G401 (cell line): ENCODE measurements around the gene JPH4. TPM values are rescaled to one million over a fixed set of nuclear protein-coding genes. Genes with fewer than 3 reads are reported as not detected.

Source experiments
- DNase-seq: peaks from one replicate; pipeline ENCODE4 v3.0.0-alpha.2; 2015; ENCODE audit warnings: low spot score
- in situ Hi-C: cut with HindIII; loops from 2 replicates; pipeline ENCODE4 v1.10.0; 2016; ENCODE audit warnings: low sequenced_read_pairs, mixed read lengths
- total RNA-seq: library from RNA; depleted of rRNA; stranded (reverse); fragments of >200 nt; shearing (Covaris generic); gene quantifications from 2 replicates; pipeline ENCODE4 v1.2.3, GENCODE V29; 2014; rRNA removed

Gene JPH4
- not detected in 2 replicates for total RNA-seq

- DNase-seq = peak; percentile 94
- in situ Hi-C loops = no loop called here
Observed at GRCh38 chr14:23578560-23579310, at the start of gene JPH4. TSS of gene JPH4 (minus strand) at chr14:23578790. CDS start at chr14:23577453, 1,337 bp downstream.

GRCh38 chr14:23627961-23628360 is 49.4 kb upstream of the JPH4 start:
- DNase-seq = no peak
- in situ Hi-C loops = no loop called here

- DNase-seq = no peak
- in situ Hi-C loops = no loop called here
Observed at GRCh38 chr14:23626946-23627345, 48.4 kb upstream of the JPH4 start.

DNA sequence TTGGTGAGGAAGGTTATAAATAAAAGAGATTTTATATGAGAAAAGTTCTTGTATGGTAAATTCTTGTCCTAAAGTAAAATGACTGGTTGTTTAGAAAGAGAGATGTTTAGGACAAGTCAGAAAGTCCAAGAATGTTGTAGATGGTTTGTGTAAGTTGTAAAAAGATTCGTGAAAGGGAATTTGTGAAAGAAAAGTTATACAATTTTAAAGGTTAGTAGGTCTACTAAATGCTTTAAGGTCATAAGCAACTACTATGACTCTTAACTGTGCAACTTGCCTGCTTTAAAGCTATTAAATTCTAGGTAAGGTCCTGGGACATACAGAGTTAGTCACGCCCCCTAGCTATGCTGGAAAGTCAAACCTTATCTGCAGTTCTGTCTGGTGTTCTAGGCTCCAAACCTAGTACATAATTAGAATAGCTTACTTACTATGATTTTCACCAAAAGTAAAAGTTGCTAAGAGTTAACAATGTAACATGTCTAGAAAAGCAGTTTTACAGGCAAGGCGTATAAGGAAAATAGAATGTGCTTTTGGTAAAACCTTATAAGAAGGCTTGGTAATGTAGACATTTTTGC is 46.3 kb upstream of the JPH4 start:
- DNase-seq = no peak
- in situ Hi-C loops = no loop called here

- in situ Hi-C loops = no loop called here
- DNase-seq = no peak
Observed at GRCh38 chr14:23623962-23624361, 45.4 kb upstream of the JPH4 start.

- DNase-seq = no peak
- in situ Hi-C loops = no loop called here
Observed at GRCh38 chr14:23622990-23623389, 44.4 kb upstream of the JPH4 start.

- DNase-seq = no peak
- in situ Hi-C loops = no loop called here
Observed at GRCh38 chr14:23621932-23622730, 43.5 kb upstream of the JPH4 start.

DNA sequence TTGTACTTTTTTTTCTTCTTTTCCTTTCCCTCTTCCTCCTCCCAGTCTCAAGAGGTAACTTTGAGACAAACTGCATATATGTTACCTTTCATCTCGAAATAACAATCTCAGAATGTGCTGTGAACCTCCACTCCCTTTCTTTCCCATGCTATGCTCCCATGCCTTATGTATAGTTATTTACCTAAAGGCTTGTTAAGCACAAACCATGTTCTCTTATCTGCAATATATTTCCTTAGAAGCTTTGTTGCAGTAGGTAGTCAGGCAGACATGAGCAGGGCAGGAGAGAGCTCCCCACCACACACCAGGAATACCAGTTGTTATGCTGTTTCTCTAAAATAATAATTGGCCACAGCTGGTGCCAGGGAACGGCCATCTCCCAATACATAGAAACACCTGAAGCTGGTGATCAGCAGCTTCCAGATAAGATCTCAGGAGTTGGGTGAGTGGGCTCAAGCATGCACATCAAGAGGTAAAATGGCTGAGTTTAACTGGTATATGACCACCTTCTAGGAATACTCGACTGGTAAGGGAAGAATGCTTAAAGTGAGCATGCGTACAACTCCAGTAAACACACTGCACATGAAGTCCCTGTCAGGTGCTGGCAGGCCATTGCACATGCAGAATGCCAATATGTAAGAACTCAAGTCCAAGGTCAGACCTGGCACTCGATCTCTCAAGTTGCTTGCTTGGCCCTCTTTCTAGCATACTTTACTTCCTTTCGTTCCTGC is 42.8 kb upstream of the JPH4 start:
- DNase-seq = no peak
- in situ Hi-C loops = no loop called here

DNA sequence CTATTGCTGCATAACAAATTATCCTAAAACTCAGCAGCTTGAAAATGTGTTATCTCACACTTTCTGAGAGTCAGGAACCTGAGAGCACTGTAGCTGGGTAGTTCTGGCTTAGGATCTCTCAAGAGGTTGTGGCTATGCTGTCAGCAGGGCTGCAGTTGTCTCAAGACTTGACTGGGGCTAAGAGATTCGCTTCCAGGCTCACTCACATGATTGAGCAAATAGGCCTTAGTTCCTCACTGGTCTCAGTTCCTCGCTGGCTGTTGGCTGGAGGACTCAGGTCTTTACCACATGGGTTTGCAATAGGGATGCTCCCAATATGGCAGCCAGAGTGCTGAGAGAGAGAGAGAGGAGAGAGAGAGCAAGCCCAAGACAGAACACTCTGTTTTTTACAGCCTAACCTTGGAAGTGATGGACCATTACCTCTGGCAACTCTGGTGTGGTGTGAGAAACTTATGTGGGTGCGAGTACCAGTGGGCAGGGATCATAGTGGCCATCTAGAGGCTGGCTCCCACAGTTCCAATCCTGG is 41.6 kb upstream of the JPH4 start:
- no peak for DNase-seq
- in situ Hi-C loops = no loop called here

DNA sequence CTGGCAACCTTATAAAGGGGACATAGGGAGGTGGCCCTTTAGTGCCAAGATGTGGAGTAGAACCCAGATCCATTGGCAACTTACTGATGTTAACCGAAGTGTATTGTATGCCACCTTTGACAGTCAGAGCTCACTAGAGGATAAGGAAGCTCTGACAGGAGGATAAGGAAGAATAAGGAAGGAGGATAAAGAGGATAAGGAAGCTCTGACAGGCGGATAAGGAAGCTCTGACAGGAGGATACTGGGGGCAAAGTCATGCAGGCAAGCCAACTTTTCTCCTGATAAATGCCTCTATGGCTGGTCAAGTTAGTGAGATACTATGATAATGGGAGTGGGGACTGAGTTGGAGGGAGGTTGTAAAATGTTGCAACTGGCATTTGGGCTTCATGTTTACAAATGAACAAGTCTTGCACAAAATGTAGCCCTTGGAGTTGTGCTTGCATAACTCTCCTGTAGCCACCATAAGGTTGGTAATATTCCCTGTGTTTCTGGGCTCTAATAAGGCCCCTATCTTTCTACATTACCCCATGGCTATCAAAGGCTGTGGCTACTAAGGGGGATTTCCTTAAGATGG is 39.9 kb upstream of the JPH4 start:
- DNase-seq = no peak
- in situ Hi-C loops = no loop called here

- in situ Hi-C loops = no loop called here
- no peak for DNase-seq
Observed at GRCh38 chr14:23617539-23617938, 38.9 kb upstream of the JPH4 start.

DNA sequence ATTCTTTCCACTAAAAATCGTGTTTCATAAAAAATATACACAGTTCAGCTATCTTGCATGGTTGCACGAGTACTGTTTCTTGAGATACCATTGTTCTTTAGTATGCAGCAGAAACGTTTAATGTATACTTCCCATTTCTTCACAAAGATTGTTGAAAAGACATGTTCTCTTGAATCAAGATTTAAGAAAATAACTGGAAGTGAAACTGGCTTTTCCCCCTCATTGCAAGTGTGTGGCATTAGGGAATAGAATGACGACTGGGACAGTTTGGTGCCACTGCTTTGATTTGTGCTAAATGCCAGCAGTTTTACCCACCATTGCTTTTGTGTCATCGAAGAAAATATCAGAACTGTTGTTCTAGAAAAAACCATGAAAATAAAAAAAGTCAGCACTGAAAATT is 37.3 kb upstream of the JPH4 start:
- DNase-seq = no peak
- in situ Hi-C loops = no loop called here

- in situ Hi-C loops = no loop called here
- DNase-seq = no peak
Observed at GRCh38 chr14:23614395-23614828, 35.8 kb upstream of the JPH4 start.

DNA sequence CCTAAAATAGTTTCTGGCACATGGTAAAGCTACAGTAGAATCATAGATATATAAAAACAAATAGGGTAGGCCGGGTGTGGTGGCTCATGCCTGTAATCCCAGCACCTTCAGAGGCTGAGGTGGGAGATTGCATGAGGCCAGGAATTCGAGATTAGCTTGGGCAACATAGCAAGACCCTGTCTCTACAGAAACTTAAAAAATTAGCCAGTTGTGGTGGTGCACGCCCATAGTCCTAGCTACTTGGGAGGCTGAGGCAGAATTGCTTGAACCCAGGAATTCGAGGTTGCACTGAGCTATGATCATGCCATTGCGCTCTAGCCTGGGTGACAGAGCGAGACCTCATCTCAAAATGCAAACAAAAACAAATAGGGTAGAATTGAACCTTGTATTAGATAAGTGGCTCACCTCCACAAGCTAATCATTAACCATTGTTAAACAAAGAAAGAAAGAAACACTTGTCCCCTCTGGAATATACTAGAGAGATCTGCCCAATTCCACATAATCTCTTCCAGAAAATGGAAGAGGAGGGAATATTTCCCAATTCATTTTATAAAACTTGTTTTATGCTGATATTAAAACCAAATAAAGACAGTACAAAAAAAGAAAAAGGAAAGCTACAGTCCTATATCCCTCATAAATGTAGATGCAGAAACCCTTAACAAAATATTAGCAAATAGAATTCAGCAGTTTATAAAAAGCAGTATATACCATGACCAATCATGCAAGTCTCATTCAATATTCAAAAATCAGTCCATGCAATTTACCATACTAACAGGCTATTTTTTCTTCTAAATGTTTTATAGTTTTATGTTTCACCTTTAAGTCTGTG is 34.9 kb upstream of the JPH4 start:
- no peak for DNase-seq
- in situ Hi-C loops = no loop called here

- DNase-seq = no peak
- in situ Hi-C loops = no loop called here
Observed at GRCh38 chr14:23612802-23613201, 34.2 kb upstream of the JPH4 start.

- no peak for DNase-seq
- in situ Hi-C loops = no loop called here
Observed at GRCh38 chr14:23612354-23612732, 33.8 kb upstream of the JPH4 start.

GRCh38 chr14:23610815-23611289 is 32.3 kb upstream of the JPH4 start:
- in situ Hi-C loops = no loop called here
- DNase-seq = no peak
